SK-N-SH treated with all-trans-retinoic acid at 6 μM for 48 hours (cell line): ENCODE results near the gene TSPAN14.

ENCODE experiments used
- ATAC-seq: fragments of 200-7000 bp; cut with Tn5 transposase; 3 replicates; pipeline ENCODE4 v1.9.1; 2020; ENCODE audit warnings: mild to moderate bottlenecking, moderate library complexity
- ARNTL ChIP-seq: fragments of 450-650 bp; formaldehyde crosslinking; IDR thresholded peaks from 2 replicates; pipeline ENCODE4 v1.5.0; 2020; ENCODE audit warnings: low read depth, mild to moderate bottlenecking, moderate library complexity, borderline replicate concordance
- BACH2 ChIP-seq: fragments of 250-450 bp; sonication (Bioruptor Pico); IDR thresholded peaks from 2 replicates; pipeline ENCODE4 v1.9.0; 2021; ENCODE audit warnings: mild to moderate bottlenecking, borderline replicate concordance
- CREB5 ChIP-seq: fragments of 250-450 bp; sonication (Bioruptor Pico); IDR thresholded peaks from 2 replicates; pipeline ENCODE4 v1.5.1; 2020; ENCODE audit warnings: low read depth, mild to moderate bottlenecking, moderate library complexity
- CSDC2 ChIP-seq: fragments of 250-450 bp; sonication (Bioruptor Pico); IDR thresholded peaks from 2 replicates; pipeline ENCODE4 v1.5.0; 2020; ENCODE audit warnings: mild to moderate bottlenecking, moderate library complexity
- CSRNP3 ChIP-seq: fragments of 250-450 bp; sonication (Bioruptor Pico); IDR thresholded peaks from 2 replicates; pipeline ENCODE4 v1.5.1; 2021; ENCODE audit warnings: mild to moderate bottlenecking, moderate library complexity
- ESRRG ChIP-seq: fragments of 250-450 bp; sonication (Bioruptor Pico); IDR thresholded peaks from 2 replicates; pipeline ENCODE4 v1.6.1; 2021; ENCODE audit warnings: mild to moderate bottlenecking
- GLIS3 ChIP-seq: fragments of 250-450 bp; sonication (Bioruptor Pico); IDR thresholded peaks from 2 replicates; pipeline ENCODE4 v1.5.0; 2020; ENCODE audit warnings: mild to moderate bottlenecking, moderate library complexity
- ISL1 ChIP-seq: fragments of 250-450 bp; sonication (Bioruptor Pico); IDR thresholded peaks from 2 replicates; pipeline ENCODE4 v2.1.2; 2022; ENCODE audit warnings: mild to moderate bottlenecking, moderate library complexity
- OSR1 ChIP-seq: fragments of 250-450 bp; sonication (Bioruptor Pico); IDR thresholded peaks from 2 replicates; pipeline ENCODE4 v1.8.0; 2022; ENCODE audit warnings: moderate library complexity, mild to moderate bottlenecking, inconsistent platforms
- PATZ1 ChIP-seq: fragments of 250-450 bp; sonication (Bioruptor Pico); IDR thresholded peaks from 2 replicates; pipeline ENCODE4 v1.8.0; 2020; ENCODE audit warnings: mild to moderate bottlenecking, moderate library complexity, borderline replicate concordance
- POU6F1 ChIP-seq: fragments of 250-450 bp; sonication (Bioruptor Pico); IDR thresholded peaks from 2 replicates; pipeline ENCODE4 v1.8.0; 2021; ENCODE audit warnings: low read depth, mild to moderate bottlenecking, moderate library complexity, borderline replicate concordance
- PPARA ChIP-seq: fragments of 250-450 bp; sonication (Bioruptor Pico); IDR thresholded peaks from 2 replicates; pipeline ENCODE4 v1.5.0; 2020; ENCODE audit warnings: mild to moderate bottlenecking, borderline replicate concordance
- RARB ChIP-seq: fragments of 250-450 bp; sonication (Bioruptor Pico); IDR thresholded peaks from 2 replicates; pipeline ENCODE4 v1.8.0; 2021; ENCODE audit warnings: mild to moderate bottlenecking, moderate library complexity
- SNAI2 ChIP-seq: fragments of 250-450 bp; sonication (Bioruptor Pico); IDR thresholded peaks from 2 replicates; pipeline ENCODE4 v1.5.0; 2020; ENCODE audit warnings: mild to moderate bottlenecking, moderate library complexity
- TCF4 ChIP-seq: fragments of 250-450 bp; sonication (Bioruptor Pico); IDR thresholded peaks from 2 replicates; pipeline ENCODE4 v1.8.0; 2021; ENCODE audit warnings: mild to moderate bottlenecking, moderate library complexity, borderline replicate concordance
- TOX ChIP-seq: fragments of 250-450 bp; sonication (Bioruptor Pico); IDR thresholded peaks from 2 replicates; pipeline ENCODE4 v1.8.0; 2021; ENCODE audit warnings: mild to moderate bottlenecking, moderate library complexity, borderline replicate concordance
- TSHZ2 ChIP-seq: fragments of 250-450 bp; sonication (Bioruptor Pico); IDR thresholded peaks from 2 replicates; pipeline ENCODE4 v1.5.0; 2020; ENCODE audit warnings: mild to moderate bottlenecking, moderate library complexity
- ZFP3 ChIP-seq: fragments of 250-450 bp; sonication (Bioruptor Pico); IDR thresholded peaks from 2 replicates; pipeline ENCODE4 v1.5.0; 2020; ENCODE audit warnings: mild to moderate bottlenecking, moderate library complexity
- ZFP30 ChIP-seq: fragments of 450-650 bp; formaldehyde crosslinking; IDR thresholded peaks from 2 replicates; pipeline ENCODE4 v1.5.0; 2022; ENCODE audit warnings: mild to moderate bottlenecking, moderate library complexity
- ZNF565 ChIP-seq: fragments of 450-650 bp; formaldehyde crosslinking; conservative IDR thresholded peaks from 2 replicates; pipeline ENCODE4 v1.5.0; 2020; ENCODE audit warnings: low read depth, mild to moderate bottlenecking, moderate library complexity
- ZNF70 ChIP-seq: fragments of 450-650 bp; formaldehyde crosslinking; IDR thresholded peaks from 2 replicates; pipeline ENCODE4 v1.5.0; 2020; ENCODE audit warnings: mild to moderate bottlenecking, moderate library complexity
- ZNF8 ChIP-seq: fragments of 450-650 bp; formaldehyde crosslinking; IDR thresholded peaks from 2 replicates; pipeline ENCODE4 v1.5.0; 2020; ENCODE audit warnings: mild to moderate bottlenecking, moderate library complexity

The TSPAN14 gene

GRCh38 chr10:80486785-80487420 lies 32.8 kb downstream of the TSPAN14 start:
- no peak for ATAC-seq
- TF ChIP-seq POU6F1 (CRISPR knock-in tag): no peak
- TF ChIP-seq SNAI2: no peak
- TF ChIP-seq ZNF70 (CRISPR knock-in tag): no peak
- TF ChIP-seq BACH2 (CRISPR knock-in tag): no peak
- TF ChIP-seq ZFP3 (CRISPR knock-in tag): no peak
- no peak for TF ChIP-seq TOX (CRISPR knock-in tag)
- no peak for TF ChIP-seq ZNF565 (CRISPR knock-in tag)
- TF ChIP-seq CSRNP3: no peak
- TF ChIP-seq PPARA (CRISPR knock-in tag): no peak

- no peak for ATAC-seq
Measured at GRCh38 chr10:80487421-80487785, 33.3 kb downstream of the TSPAN14 start.

More at GRCh38 chr10:80487421-80487785, 33.3 kb downstream of the TSPAN14 start:
- TF ChIP-seq ZFP30 (CRISPR knock-in tag): no peak
- no peak for TF ChIP-seq POU6F1 (CRISPR knock-in tag)
- no peak for TF ChIP-seq GLIS3 (CRISPR knock-in tag)
- TF ChIP-seq ESRRG (CRISPR knock-in tag): no peak
- no peak for TF ChIP-seq ZNF8
- no peak for TF ChIP-seq ZNF565 (CRISPR knock-in tag)
- no peak for TF ChIP-seq OSR1 (CRISPR knock-in tag)
- TF ChIP-seq ARNTL: no peak
- no peak for TF ChIP-seq CSDC2 (CRISPR knock-in tag)
- TF ChIP-seq CREB5 (CRISPR knock-in tag): no peak
- no peak for TF ChIP-seq RARB (CRISPR knock-in tag)
- no peak for TF ChIP-seq TCF4
- TF ChIP-seq CSRNP3: no peak
- TF ChIP-seq ISL1: no peak
- TF ChIP-seq ZNF70 (CRISPR knock-in tag): no peak
- no peak for TF ChIP-seq TSHZ2 (CRISPR knock-in tag)
- TF ChIP-seq PATZ1 (CRISPR knock-in tag): no peak
